MM.1S (cell line): Measurements from ENCODE around the gene RPGR.

Source experiments
- CTCF ChIP-seq: fragments of 300-600 bp; sonication (generic); IDR thresholded peaks from 2 replicates; pipeline ENCODE4 v1.5.1; 2016; ENCODE audit warnings: antibody characterized with exemption, low read length, mixed read lengths
- EZH2 ChIP-seq: fragments of 300-600 bp; sonication (generic); optimal IDR thresholded peaks from 2 replicates; pipeline ENCODE3; 2017; ENCODE audit warnings: low read depth, mild to moderate bottlenecking, antibody characterized with exemption, low read length, mixed read lengths
- EZH2phosphoT487 ChIP-seq: fragments of 300-600 bp; sonication (generic); IDR thresholded peaks from 2 replicates; pipeline ENCODE4 v1.6.1; 2018; ENCODE audit warnings: antibody characterized with exemption, low read length

DNA sequence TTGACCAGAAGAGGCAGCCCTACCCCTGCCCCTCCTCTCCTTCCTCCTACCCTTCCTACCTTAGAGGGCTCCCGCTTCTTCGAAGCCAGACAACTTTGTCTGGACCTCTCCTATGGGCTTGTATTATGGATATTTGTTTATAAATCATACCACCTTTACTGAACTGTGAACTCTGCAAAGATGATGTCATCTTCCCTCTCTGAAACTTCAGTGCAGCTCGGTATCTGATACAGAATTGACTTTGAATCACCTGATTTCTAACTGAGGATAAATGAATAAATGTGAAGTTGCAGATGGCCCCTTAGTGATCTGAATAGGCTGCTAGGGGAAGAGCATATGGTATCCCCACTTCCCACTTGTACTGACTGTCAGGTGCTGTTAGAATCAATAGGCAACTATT, 24.0 kb upstream of the RPGR start:
- TF ChIP-seq EZH2phosphoT487 (no peak), CTCF (no peak), EZH2 (no peak)
